ENCODE data around the gene SLC39A11.
"Not testable (repeated sequence)": the region's sequence is repeated elsewhere in the genome, so short reads cannot be mapped to it uniquely, and the experiment has no call there.

Gene SLC39A11

GRCh38 chr17:72765368-72766153, 326.9 kb downstream of the SLC39A11 start:
- H3K4me3 ChIP-seq (ENCODE audit: low read length), result no peak overlapping the region
- DNase-seq (ENCODE audit: low read depth, low spot score), result no peak

- no peak overlapping the region for H3K4me3 ChIP-seq (ENCODE audit: low read length)
Measured at GRCh38 chr17:72764632-72765041, 327.9 kb downstream of the SLC39A11 start.

GRCh38 chr17:72763981-72764380, 328.5 kb downstream of the SLC39A11 start:
- no peak for DNase-seq (ENCODE audit: low read depth, low spot score)
- no peak overlapping the region for H3K4me3 ChIP-seq (ENCODE audit: low read length)

More at GRCh38 chr17:72764632-72765041, 327.9 kb downstream of the SLC39A11 start:
- no peak for DNase-seq (ENCODE audit: low read depth, low spot score)

- DNase-seq (ENCODE audit: low read depth, low spot score), result not testable (repeated sequence)
Measured at GRCh38 chr17:72761893-72762575, 330.5 kb downstream of the SLC39A11 start.

GRCh38 chr17:72761431-72761830, 331.1 kb downstream of the SLC39A11 start:
- no peak for DNase-seq (ENCODE audit: low read depth, low spot score)
- no peak overlapping the region for H3K4me3 ChIP-seq (ENCODE audit: low read length)

More at GRCh38 chr17:72761893-72762575, 330.5 kb downstream of the SLC39A11 start:
- H3K4me3 ChIP-seq (ENCODE audit: low read length), result not testable (repeated sequence)

- DNase-seq (ENCODE audit: low read depth, low spot score), result no peak
- no peak overlapping the region for H3K4me3 ChIP-seq (ENCODE audit: low read length)
Measured at GRCh38 chr17:72760368-72760767, 332.1 kb downstream of the SLC39A11 start.

GRCh38 chr17:72759301-72759700, 333.2 kb downstream of the SLC39A11 start:
- no peak for DNase-seq (ENCODE audit: low read depth, low spot score)
- no peak overlapping the region for H3K4me3 ChIP-seq (ENCODE audit: low read length)

GRCh38 chr17:72756256-72756655, 336.2 kb downstream of the SLC39A11 start:
- DNase-seq (ENCODE audit: low read depth, low spot score), result no peak
- no peak overlapping the region for H3K4me3 ChIP-seq (ENCODE audit: low read length)

GRCh38 chr17:72754513-72754912, 338.0 kb downstream of the SLC39A11 start:
- no peak for DNase-seq (ENCODE audit: low read depth, low spot score)
- H3K4me3 ChIP-seq (ENCODE audit: low read length), result no peak overlapping the region

- DNase-seq (ENCODE audit: low read depth, low spot score), result no peak
- no peak overlapping the region for H3K4me3 ChIP-seq (ENCODE audit: low read length)
Measured at GRCh38 chr17:72751746-72752145, 340.7 kb downstream of the SLC39A11 start.

- no peak for DNase-seq (ENCODE audit: low read depth, low spot score)
- H3K4me3 ChIP-seq (ENCODE audit: low read length), result no peak overlapping the region
Measured at GRCh38 chr17:72749119-72749572, 343.3 kb downstream of the SLC39A11 start.

- H3K4me3 ChIP-seq (ENCODE audit: low read length), result no peak overlapping the region
- no peak for DNase-seq (ENCODE audit: low read depth, low spot score)
Measured at GRCh38 chr17:72747501-72747900, 345.0 kb downstream of the SLC39A11 start.

GRCh38 chr17:72745241-72745640, 347.2 kb downstream of the SLC39A11 start:
- no peak for DNase-seq (ENCODE audit: low read depth, low spot score)
- no peak overlapping the region for H3K4me3 ChIP-seq (ENCODE audit: low read length)

GRCh38 chr17:72743037-72743467, 349.4 kb downstream of the SLC39A11 start:
- DNase-seq (ENCODE audit: low read depth, low spot score), result no peak
- no peak overlapping the region for H3K4me3 ChIP-seq (ENCODE audit: low read length)

GRCh38 chr17:72737151-72737690, 355.3 kb downstream of the SLC39A11 start:
- no peak overlapping the region for H3K4me3 ChIP-seq (ENCODE audit: low read length)
- DNase-seq (ENCODE audit: low read depth, low spot score), result no peak

GRCh38 chr17:72735592-72735991, 356.9 kb downstream of the SLC39A11 start:
- H3K4me3 ChIP-seq (ENCODE audit: low read length), result no peak overlapping the region
- no peak for DNase-seq (ENCODE audit: low read depth, low spot score)

- DNase-seq (ENCODE audit: low read depth, low spot score), result no peak
- no peak overlapping the region for H3K4me3 ChIP-seq (ENCODE audit: low read length)
Measured at GRCh38 chr17:72735048-72735447, 357.4 kb downstream of the SLC39A11 start.

- DNase-seq (ENCODE audit: low read depth, low spot score), result no peak
- H3K4me3 ChIP-seq (ENCODE audit: low read length), result no peak overlapping the region
Measured at GRCh38 chr17:72734613-72735012, 357.9 kb downstream of the SLC39A11 start.

- DNase-seq (ENCODE audit: low read depth, low spot score), result no peak
- no peak overlapping the region for H3K4me3 ChIP-seq (ENCODE audit: low read length)
Measured at GRCh38 chr17:72733619-72734282, 358.7 kb downstream of the SLC39A11 start.

Data from Jurkat, Clone E6-1 (cell line).